GM18520 (cell line): ENCODE measurements around the gene BACE2.
"Not testable (repeated sequence)": the region's sequence is repeated elsewhere in the genome, so short reads cannot be mapped to it uniquely, and the experiment has no call there.

Experiments used
- ATAC-seq: cut with Tn5 transposase; IDR thresholded peaks from one replicate; pipeline ENCODE4 v1.9.1; 2021; ENCODE audit not compliant: unreplicated experiment

BACE2 gene

GRCh38 chr21:41235201-41235600 is 67.2 kb downstream of the BACE2 start:
- ATAC-seq = no peak

- ATAC-seq = no peak
Observed at GRCh38 chr21:41236352-41236973, 68.5 kb downstream of the BACE2 start.

GRCh38 chr21:41238081-41238796 is 70.3 kb downstream of the BACE2 start:
- ATAC-seq = not testable (repeated sequence)

GRCh38 chr21:41240040-41240439 is 72.1 kb downstream of the BACE2 start:
- no peak for ATAC-seq

- no peak for ATAC-seq
Observed at GRCh38 chr21:41241341-41241740, 73.4 kb downstream of the BACE2 start.

- ATAC-seq = no peak
Observed at GRCh38 chr21:41242238-41242829, 74.4 kb downstream of the BACE2 start.

GRCh38 chr21:41243107-41243506 is 75.1 kb downstream of the BACE2 start:
- no peak for ATAC-seq

- ATAC-seq = not testable (repeated sequence)
Observed at GRCh38 chr21:41244266-41244880, 76.4 kb downstream of the BACE2 start.

GRCh38 chr21:41245509-41246135 is 77.7 kb downstream of the BACE2 start:
- ATAC-seq = no peak

GRCh38 chr21:41246808-41247207 is 78.8 kb downstream of the BACE2 start:
- ATAC-seq = no peak

GRCh38 chr21:41247561-41248545 is 79.9 kb downstream of the BACE2 start:
- ATAC-seq = no peak

GRCh38 chr21:41249476-41249875 is 81.5 kb downstream of the BACE2 start:
- no peak for ATAC-seq

GRCh38 chr21:41250519-41250918 is 82.6 kb downstream of the BACE2 start:
- ATAC-seq = no peak

GRCh38 chr21:41251961-41252642 is 84.1 kb downstream of the BACE2 start:
- ATAC-seq = no peak

- ATAC-seq = no peak
Observed at GRCh38 chr21:41254090-41254700, 86.2 kb downstream of the BACE2 start.

GRCh38 chr21:41255190-41255589 is 87.2 kb downstream of the BACE2 start:
- no peak for ATAC-seq

- not testable (repeated sequence) for ATAC-seq
Observed at GRCh38 chr21:41256231-41256630, 88.3 kb downstream of the BACE2 start.

GRCh38 chr21:41256771-41257702 is 89.1 kb downstream of the BACE2 start:
- ATAC-seq = no peak
